ENCODE results near the gene PROCR. TPM values are rescaled to one million over a fixed set of nuclear protein-coding genes. Genes with fewer than 3 reads are reported as not detected.

PROCR gene
- total and polyA plus RNA-seq, 10 of the 15 experiments (the other 5 are each of a cell fraction or from before 2014, with no cell fraction given), result 0.12 to 0.78 (median 0.35) TPM; not detected in 2

DNA sequence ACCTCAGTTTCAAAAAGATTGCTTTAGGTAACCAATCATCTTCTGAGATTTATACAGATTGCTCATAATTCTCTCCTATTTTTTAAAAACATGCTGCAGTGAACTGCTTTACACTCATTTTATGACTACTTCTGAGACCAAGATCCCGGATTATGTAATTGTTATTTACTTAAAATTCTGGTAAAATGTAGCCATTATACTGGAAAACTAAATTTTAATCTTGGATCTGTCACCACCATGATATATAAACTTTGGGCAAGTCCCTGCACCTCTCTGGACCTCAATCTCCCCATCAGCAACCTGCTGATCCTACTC is 477 bp upstream of the PROCR start:
- Histone ChIP-seq H3K9me3 (replicated peaks; ENCODE audit: control insufficient read depth, insufficient read depth, low read length) (no peaks in the 10 kb centered on the region), H3K36me3 (ENCODE audit: control insufficient read depth in 2 of 2, insufficient read depth in 2 of 2, low read length in 1 of 2) (no peaks in the 10 kb centered on the region), H3K4me2 (ENCODE audit: control insufficient read depth, insufficient read depth) (peak overlapping the region; percentile 21), H3K79me2 (ENCODE audit: control insufficient read depth, insufficient read depth, low read length) (no peaks in the 10 kb centered on the region), H3K4me1 (ENCODE audit: control insufficient read depth, insufficient read depth, low read length) (no peaks in the 10 kb centered on the region), H2AFZ (ENCODE audit: control insufficient read depth, low read depth, low read length) (peak overlapping the region; percentile 79), H3K27me3 (replicated peaks in 1 of 2; ENCODE audit: control insufficient read depth in 2 of 2, insufficient read depth in 2 of 2, low read length in 1 of 2) (no peaks in the 10 kb centered on the region), H3K27ac (ENCODE audit: control insufficient read depth, insufficient read depth) (no peak overlapping the region), H3K4me3 (peak overlapping the region; percentile 47; the same call in 1 of the 2 replicates), H4K20me1 (ENCODE audit: control insufficient read depth, insufficient read depth) (no peaks in the 10 kb centered on the region), H3K9ac (ENCODE audit: control insufficient read depth, insufficient read depth, low read length) (no peak overlapping the region)
- ChIA-PET RAD21 (ENCODE audit: unreplicated experiment) (no interaction called here), POLR2A (no interaction called here), SMC1A (ENCODE audit: uncharacterized antibody, unreplicated experiment) (no interaction called here), CTCF (no interaction called here)
- ATAC-seq, result no peak; the same call in 2 of the 3 replicates
- in situ Hi-C loops (cut with MboI), result no loop called here
- DNase-seq (ENCODE audit: low read depth, low spot score), result no peak
- BruUV-seq (replicated peaks), result no TSS peak
- 81% methylated on average over 1 of the region's 1 CpG for WGBS (ENCODE audit: insufficient coverage, insufficient replicate concordance, low lambda C conversion rate, missing lambda C conversion rate)
- no peak for FAIRE-seq
- intact Hi-C loops (cut with micrococcal nuclease; ENCODE audit: unreplicated experiment), result no loop called here
- TF ChIP-seq SREBF1 (IDR thresholded peaks at IDR 0.05; ENCODE audit: low read length) (no peak), NFYB (IDR thresholded peaks at IDR 0.05; ENCODE audit: insufficient read depth, low read depth, low read length) (no peak), USF2 (IDR thresholded peaks at IDR 0.05; ENCODE audit: borderline replicate concordance, low read depth, low read length) (no peak), DPF2 (IDR thresholded peaks at IDR 0.05) (no peak), ZZZ3 (IDR thresholded peaks at IDR 0.05; ENCODE audit: control insufficient read depth, insufficient read length, low read depth) (no peak), RELA (IDR thresholded peaks at IDR 0.05; ENCODE audit: borderline replicate concordance, partially characterized antibody) (no peak), SMARCA5 (IDR thresholded peaks at IDR 0.05) (no peak), CBFB (IDR thresholded peaks at IDR 0.05; ENCODE audit: low read depth) (no peak), FOXK2 (IDR thresholded peaks at IDR 0.05) (no peak), TBL1XR1 (IDR thresholded peaks at IDR 0.05; ENCODE audit: low read depth, low read length) (no peak), WRNIP1 (IDR thresholded peaks at IDR 0.05; ENCODE audit: borderline replicate concordance, low read depth, low read length) (no peak), SIX5 (IDR thresholded peaks at IDR 0.05; ENCODE audit: low read depth, low read length, severe bottlenecking) (no peak), SP1 (IDR thresholded peaks at IDR 0.05; ENCODE audit: low read depth, low read length) (no peak), ETV6 (conservative IDR thresholded peaks at IDR 0.05 in 1 of 2, IDR thresholded peaks at IDR 0.05 in 1 of 2; ENCODE audit: borderline replicate concordance in 1 of 2, low read depth in 1 of 2) (no peak), RUNX3 (IDR thresholded peaks at IDR 0.05; ENCODE audit: low read length) (no peak)
- TF ChIP-seq, protein P1, sequence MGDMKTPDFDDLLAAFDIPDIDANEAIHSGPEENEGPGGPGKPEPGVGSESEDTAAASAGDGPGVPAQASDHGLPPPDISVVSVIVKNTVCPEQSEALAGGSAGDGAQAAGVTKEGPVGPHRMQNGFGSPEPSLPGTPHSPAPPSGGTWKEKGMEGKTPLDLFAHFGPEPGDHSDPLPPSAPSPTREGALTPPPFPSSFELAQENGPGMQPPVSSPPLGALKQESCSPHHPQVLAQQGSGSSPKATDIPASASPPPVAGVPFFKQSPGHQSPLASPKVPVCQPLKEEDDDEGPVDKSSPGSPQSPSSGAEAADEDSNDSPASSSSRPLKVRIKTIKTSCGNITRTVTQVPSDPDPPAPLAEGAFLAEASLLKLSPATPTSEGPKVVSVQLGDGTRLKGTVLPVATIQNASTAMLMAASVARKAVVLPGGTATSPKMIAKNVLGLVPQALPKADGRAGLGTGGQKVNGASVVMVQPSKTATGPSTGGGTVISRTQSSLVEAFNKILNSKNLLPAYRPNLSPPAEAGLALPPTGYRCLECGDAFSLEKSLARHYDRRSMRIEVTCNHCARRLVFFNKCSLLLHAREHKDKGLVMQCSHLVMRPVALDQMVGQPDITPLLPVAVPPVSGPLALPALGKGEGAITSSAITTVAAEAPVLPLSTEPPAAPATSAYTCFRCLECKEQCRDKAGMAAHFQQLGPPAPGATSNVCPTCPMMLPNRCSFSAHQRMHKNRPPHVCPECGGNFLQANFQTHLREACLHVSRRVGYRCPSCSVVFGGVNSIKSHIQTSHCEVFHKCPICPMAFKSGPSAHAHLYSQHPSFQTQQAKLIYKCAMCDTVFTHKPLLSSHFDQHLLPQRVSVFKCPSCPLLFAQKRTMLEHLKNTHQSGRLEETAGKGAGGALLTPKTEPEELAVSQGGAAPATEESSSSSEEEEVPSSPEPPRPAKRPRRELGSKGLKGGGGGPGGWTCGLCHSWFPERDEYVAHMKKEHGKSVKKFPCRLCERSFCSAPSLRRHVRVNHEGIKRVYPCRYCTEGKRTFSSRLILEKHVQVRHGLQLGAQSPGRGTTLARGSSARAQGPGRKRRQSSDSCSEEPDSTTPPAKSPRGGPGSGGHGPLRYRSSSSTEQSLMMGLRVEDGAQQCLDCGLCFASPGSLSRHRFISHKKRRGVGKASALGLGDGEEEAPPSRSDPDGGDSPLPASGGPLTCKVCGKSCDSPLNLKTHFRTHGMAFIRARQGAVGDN (IDR thresholded peaks at IDR 0.05), result no peak
- TF ChIP-seq, protein P2, sequence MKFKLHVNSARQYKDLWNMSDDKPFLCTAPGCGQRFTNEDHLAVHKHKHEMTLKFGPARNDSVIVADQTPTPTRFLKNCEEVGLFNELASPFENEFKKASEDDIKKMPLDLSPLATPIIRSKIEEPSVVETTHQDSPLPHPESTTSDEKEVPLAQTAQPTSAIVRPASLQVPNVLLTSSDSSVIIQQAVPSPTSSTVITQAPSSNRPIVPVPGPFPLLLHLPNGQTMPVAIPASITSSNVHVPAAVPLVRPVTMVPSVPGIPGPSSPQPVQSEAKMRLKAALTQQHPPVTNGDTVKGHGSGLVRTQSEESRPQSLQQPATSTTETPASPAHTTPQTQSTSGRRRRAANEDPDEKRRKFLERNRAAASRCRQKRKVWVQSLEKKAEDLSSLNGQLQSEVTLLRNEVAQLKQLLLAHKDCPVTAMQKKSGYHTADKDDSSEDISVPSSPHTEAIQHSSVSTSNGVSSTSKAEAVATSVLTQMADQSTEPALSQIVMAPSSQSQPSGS (IDR thresholded peaks at IDR 0.05; ENCODE audit: low read length), result no peak
- TF ChIP-seq, protein P3, sequence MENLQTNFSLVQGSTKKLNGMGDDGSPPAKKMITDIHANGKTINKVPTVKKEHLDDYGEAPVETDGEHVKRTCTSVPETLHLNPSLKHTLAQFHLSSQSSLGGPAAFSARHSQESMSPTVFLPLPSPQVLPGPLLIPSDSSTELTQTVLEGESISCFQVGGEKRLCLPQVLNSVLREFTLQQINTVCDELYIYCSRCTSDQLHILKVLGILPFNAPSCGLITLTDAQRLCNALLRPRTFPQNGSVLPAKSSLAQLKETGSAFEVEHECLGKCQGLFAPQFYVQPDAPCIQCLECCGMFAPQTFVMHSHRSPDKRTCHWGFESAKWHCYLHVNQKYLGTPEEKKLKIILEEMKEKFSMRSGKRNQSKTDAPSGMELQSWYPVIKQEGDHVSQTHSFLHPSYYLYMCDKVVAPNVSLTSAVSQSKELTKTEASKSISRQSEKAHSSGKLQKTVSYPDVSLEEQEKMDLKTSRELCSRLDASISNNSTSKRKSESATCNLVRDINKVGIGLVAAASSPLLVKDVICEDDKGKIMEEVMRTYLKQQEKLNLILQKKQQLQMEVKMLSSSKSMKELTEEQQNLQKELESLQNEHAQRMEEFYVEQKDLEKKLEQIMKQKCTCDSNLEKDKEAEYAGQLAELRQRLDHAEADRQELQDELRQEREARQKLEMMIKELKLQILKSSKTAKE (IDR thresholded peaks at IDR 0.05; ENCODE audit: low read depth, poor library complexity, severe bottlenecking), result no peak

Measured in GM12878 (cell line).